ENCODE data around the gene MRPL51. TPM values are rescaled to one million over a fixed set of nuclear protein-coding genes. Genes with fewer than 3 reads are reported as not detected.

The MRPL51 gene
- total and polyA plus RNA-seq, 2 donors (not counting 3 experiments of a cell fraction or from before 2014, with no cell fraction given): 147 to 273 TPM

- no peak for FAIRE-seq
- CTCF ChIA-PET: interaction anchor here (1.0 to 1.3 kb wide), 3 partner anchors 12 to 50 kb away, joined by 3 read pairs; no protein-coding TSS in a partner anchor
- no peaks in the 10 kb centered on the region for H3K9me3 ChIP-seq (replicated peaks; ENCODE audit: control insufficient read depth, insufficient read depth, low read length)
Observed at GRCh38 chr12:6520186-6520585, 27.1 kb upstream of the MRPL51 start.

More at GRCh38 chr12:6520186-6520585, 27.1 kb upstream of the MRPL51 start:
- intact Hi-C loops (cut with micrococcal nuclease): no loop called here
- no peak overlapping the region for H3K9ac ChIP-seq (replicated peaks; ENCODE audit: extremely low read depth, insufficient read depth, low read length)
- POLR2A ChIA-PET: no interaction called here
- BruUV-seq (replicated peaks): no TSS peak
- TF ChIP-seq JUN (IDR thresholded peaks at IDR 0.05; ENCODE audit: borderline replicate concordance, insufficient read depth, insufficient read length, low read depth) (no peak), POLR2A (IDR thresholded peaks at IDR 0.05; ENCODE audit: low read depth, low read length) (no peak), MYC (IDR thresholded peaks at IDR 0.05; ENCODE audit: low read depth, low read length) (no peak), GATA2 (IDR thresholded peaks at IDR 0.05; ENCODE audit: insufficient read depth, insufficient read length, low read depth, low read length) (no peak), MAX (IDR thresholded peaks at IDR 0.05; ENCODE audit: insufficient read depth, insufficient read length) (no peak), CTCF (IDR thresholded peaks at IDR 0.05; ENCODE audit: extremely low read depth in 1 of 2, insufficient read depth in 1 of 2, low read depth in 1 of 2, low read length in 2 of 2) (no peak), POLR2AphosphoS5 (IDR thresholded peaks at IDR 0.05; ENCODE audit: insufficient read depth, low read depth, low read length) (no peak), EZH2 (IDR thresholded peaks at IDR 0.05; ENCODE audit: borderline replicate concordance, low read depth, low read length, severe bottlenecking) (no peak), FOS (IDR thresholded peaks at IDR 0.05; ENCODE audit: borderline replicate concordance, insufficient read depth, low read length) (no peak)
- peaks cover 34 to 39% of the 10 kb centered on the region in 2 experiments for H3K36me3 ChIP-seq (ENCODE audit: control insufficient read depth in 2 of 2, extremely low read depth in 1 of 2, insufficient read depth in 2 of 2, low read length in 2 of 2)
- dilution Hi-C loops (cut with MboI; ENCODE audit: extremely low pct_ligation_motif_present, low sequenced_read_pairs): no loop called here
- H3K4me1 ChIP-seq (ENCODE audit: control insufficient read depth, extremely low read depth, insufficient read depth, low read length): no peaks in the 10 kb centered on the region
- H3K27me3 ChIP-seq (ENCODE audit: control insufficient read depth in 2 of 2, insufficient read depth in 2 of 2, low read length in 2 of 2): no peaks in the 10 kb centered on the region
- H3K27ac ChIP-seq (ENCODE audit: insufficient read depth, low read depth, low read length): no peak overlapping the region
- DNase-seq (ENCODE audit: low read depth, low spot score): no peak
- H2AFZ ChIP-seq (ENCODE audit: low read depth, low read length): no peak overlapping the region
- no peaks in the 10 kb centered on the region for H4K20me1 ChIP-seq (replicated peaks; ENCODE audit: control insufficient read depth, extremely low read depth, insufficient read depth, low read length)
- no peak overlapping the region for H3K4me2 ChIP-seq (ENCODE audit: insufficient read depth, low read length)
- H3K4me3 ChIP-seq (replicated peaks in 1 of 3; ENCODE audit: insufficient read depth in 1 of 3, low read depth in 1 of 3, low read length in 3 of 3): no peak overlapping the region
- H3K9me1 ChIP-seq (replicated peaks; ENCODE audit: control insufficient read depth, extremely low read depth, insufficient read depth, low read length): no peaks in the 10 kb centered on the region
- no peaks in the 10 kb centered on the region for H3K79me2 ChIP-seq (ENCODE audit: control insufficient read depth, insufficient read depth, low read length)

Measured in endothelial cell of umbilical vein (primary cell).